22Rv1 (cell line): ENCODE measurements around the gene AQP4.

Experiments
- H3K27ac ChIP-seq: fragments of 450-650 bp; 2 replicates; pipeline ENCODE4 v1.5.1; 2017
- CTCF ChIP-seq: fragments of 450-650 bp; IDR thresholded peaks from 2 replicates; pipeline ENCODE4 v1.5.1; 2017; ENCODE audit warnings: mild to moderate bottlenecking
- ZFX ChIP-seq: fragments of 450-650 bp; IDR thresholded peaks from 2 replicates; pipeline ENCODE4 v1.6.1; 2017; ENCODE audit warnings: antibody characterized with exemption, borderline replicate concordance

The AQP4 gene

GRCh38 chr18:26864658-26865057, 849 bp downstream of the AQP4 start:
- TF ChIP-seq CTCF (no peak), ZFX (no peak)
- H3K27ac ChIP-seq = no peak overlapping the region

- H3K27ac ChIP-seq = no peak overlapping the region
- TF ChIP-seq CTCF (no peak), ZFX (no peak)
Observed at GRCh38 chr18:26863921-26864497, 1.5 kb downstream of the AQP4 start.

- peak; percentile 17; the same call in 1 of the 2 replicates for TF ChIP-seq CTCF
- no peak for TF ChIP-seq ZFX
- H3K27ac ChIP-seq = no peak overlapping the region
Observed at GRCh38 chr18:26863122-26863879, 2.2 kb downstream of the AQP4 start.

GRCh38 chr18:26862084-26862483, 3.4 kb downstream of the AQP4 start:
- TF ChIP-seq CTCF (no peak), ZFX (no peak)
- no peak overlapping the region for H3K27ac ChIP-seq

- H3K27ac ChIP-seq = no peak overlapping the region
- TF ChIP-seq ZFX (no peak), CTCF (no peak)
Observed at GRCh38 chr18:26854292-26854881, 11.1 kb downstream of the AQP4 start.

GRCh38 chr18:26853401-26853800, 12.1 kb downstream of the AQP4 start:
- no peak for TF ChIP-seq ZFX
- TF ChIP-seq CTCF = no peak
- H3K27ac ChIP-seq = no peak overlapping the region

GRCh38 chr18:26843760-26844159, 21.7 kb downstream of the AQP4 start:
- no peak for TF ChIP-seq ZFX
- TF ChIP-seq CTCF = no peak
- H3K27ac ChIP-seq = no peak overlapping the region
